GM06990 (cell line): ENCODE data around the gene MISP.

Experiments used
- DNase-seq: peaks from one replicate; pipeline ENCODE4 v3.0.0-alpha.2; 2011; ENCODE audit not compliant: insufficient read length; ENCODE audit errors: extremely low read depth
- H3K27me3 ChIP-seq: replicated peaks from 2 replicates; pipeline ENCODE4 v1.6.0; 2011; ENCODE audit warnings: low read length; ENCODE audit not compliant: control insufficient read depth, insufficient read depth
- H3K36me3 ChIP-seq: 2 replicates; pipeline ENCODE4 v1.5.1; 2011; ENCODE audit warnings: low read length; ENCODE audit not compliant: control insufficient read depth, insufficient read depth
- H3K4me3 ChIP-seq: replicated peaks from 2 replicates; pipeline ENCODE4 v1.5.1; 2011; ENCODE audit warnings: low read depth, mild to moderate bottlenecking, control low read depth, low read length
- CTCF ChIP-seq: IDR thresholded peaks from 2 replicates; pipeline ENCODE4 v1.5.1; 2011; ENCODE audit warnings: low read length, control low read depth, mild to moderate bottlenecking, inconsistent platforms; ENCODE audit not compliant: insufficient read depth, poor library complexity, severe bottlenecking

Gene MISP

DNA sequence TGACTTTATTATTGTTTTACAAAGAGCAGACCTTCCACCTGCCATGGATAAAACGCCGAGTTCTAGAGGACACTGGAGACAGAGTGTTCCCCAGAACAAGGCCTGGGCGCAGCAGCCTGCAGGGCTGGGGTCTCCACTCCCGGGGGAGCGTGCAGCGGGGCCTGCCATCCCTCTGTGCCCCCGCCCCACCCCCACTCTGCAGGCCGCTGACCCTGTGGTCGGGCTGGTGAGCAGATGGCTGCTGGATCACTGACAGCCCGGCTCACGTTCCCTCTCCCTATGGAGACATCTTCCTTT is 37.7 kb downstream of the MISP start:
- H3K36me3 ChIP-seq: no peaks in the 10 kb centered on the region
- H3K27me3 ChIP-seq: no peaks in the 10 kb centered on the region
- no peak overlapping the region for H3K4me3 ChIP-seq
- no peak for DNase-seq
- no peak for TF ChIP-seq CTCF

- no peak overlapping the region for H3K4me3 ChIP-seq
- no peak for TF ChIP-seq CTCF
- no peak for DNase-seq
Observed at GRCh38 chr19:788983-789700, 38.2 kb downstream of the MISP start.

GRCh38 chr19:789701-790060 is 38.8 kb downstream of the MISP start:
- H3K4me3 ChIP-seq: no peak overlapping the region
- TF ChIP-seq CTCF: no peak
- H3K36me3 ChIP-seq: no peaks in the 10 kb centered on the region
- H3K27me3 ChIP-seq: no peaks in the 10 kb centered on the region
- no peak for DNase-seq

More at GRCh38 chr19:788983-789700, 38.2 kb downstream of the MISP start:
- no peaks in the 10 kb centered on the region for H3K36me3 ChIP-seq
- H3K27me3 ChIP-seq: no peaks in the 10 kb centered on the region

- Histone ChIP-seq H3K27me3 (no peaks in the 10 kb centered on the region), H3K36me3 (no peaks in the 10 kb centered on the region), H3K4me3 (no peak overlapping the region)
- no peak for DNase-seq
- TF ChIP-seq CTCF: no peak
Observed at GRCh38 chr19:791007-791566, 40.2 kb downstream of the MISP start.

- no peak for DNase-seq
- no peak overlapping the region for H3K4me3 ChIP-seq
- no peaks in the 10 kb centered on the region for H3K27me3 ChIP-seq
- TF ChIP-seq CTCF: no peak
- H3K36me3 ChIP-seq: no peaks in the 10 kb centered on the region
Observed at GRCh38 chr19:791567-792305, 40.8 kb downstream of the MISP start.
